NCI-H774 (cell line): Measurements from ENCODE around the gene UBC.

Source experiments
- DNase-seq: peaks from one replicate; lab custom pipeline; 2025; lab: John Stamatoyannopoulos, UW

UBC gene

DNA sequence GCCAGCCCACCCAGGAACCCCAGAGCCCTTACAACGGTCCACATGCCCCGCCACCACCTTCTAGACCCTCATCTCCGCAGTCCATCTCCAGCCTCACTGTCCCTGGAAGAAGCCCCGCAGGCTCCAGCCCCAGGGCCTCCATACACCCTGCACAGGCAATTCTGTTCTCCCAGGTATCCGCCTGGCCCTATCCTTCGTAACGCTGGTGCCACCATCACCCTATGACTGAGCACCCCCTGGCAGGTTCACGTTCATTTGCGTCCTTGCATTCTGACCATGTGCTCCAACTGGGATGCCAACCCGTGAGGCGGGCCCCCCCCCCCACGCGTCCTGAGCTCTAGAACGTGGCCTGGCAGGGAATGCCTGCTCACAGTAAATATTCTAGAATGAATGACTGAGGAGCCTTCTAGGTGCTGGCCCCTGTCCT, 50.1 kb downstream of the UBC start:
- no peak for DNase-seq

DNA sequence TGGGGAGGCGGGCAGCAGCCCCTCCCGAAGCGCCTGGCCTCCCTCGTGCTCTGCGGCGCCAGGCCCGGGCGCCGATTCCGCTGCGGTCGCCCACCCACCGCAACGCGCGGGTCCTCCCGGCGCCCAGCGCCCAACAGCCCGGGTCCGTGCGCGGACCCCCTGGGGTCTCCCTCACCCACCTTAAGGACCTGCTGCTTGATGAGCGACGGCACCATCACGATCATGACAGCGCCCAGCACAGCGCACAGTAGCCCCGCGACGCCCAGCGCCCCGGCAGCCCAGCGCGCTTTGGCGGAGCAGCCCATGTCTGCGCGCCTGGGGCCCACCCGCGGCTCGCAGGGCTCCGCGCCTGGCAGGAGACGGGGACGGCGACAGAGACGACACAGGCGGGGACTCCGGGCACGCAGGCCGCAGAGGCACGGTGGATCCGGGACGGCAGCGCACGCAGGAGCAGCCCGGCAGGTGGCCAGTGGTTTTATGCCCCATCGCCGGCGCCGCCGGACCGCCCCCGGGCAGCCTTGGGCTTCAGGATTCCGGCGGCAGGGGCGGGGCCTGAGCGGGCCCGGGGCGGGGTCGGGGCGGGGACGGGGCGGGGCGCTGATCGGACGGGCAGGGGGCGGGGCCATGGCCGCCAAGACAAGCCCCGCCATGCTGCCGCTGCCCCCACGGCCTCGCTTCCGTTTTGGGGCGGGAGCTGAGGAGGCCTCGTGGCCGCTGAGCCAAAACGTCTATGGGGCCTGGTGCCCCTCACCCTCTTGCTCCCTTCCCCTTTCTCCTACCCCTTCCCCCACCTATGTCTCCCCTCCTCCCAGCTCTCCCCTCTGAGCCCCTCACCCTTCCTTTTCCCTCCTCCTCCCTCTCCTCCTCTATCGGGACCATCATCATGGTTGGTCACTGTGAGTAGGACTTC, 50.8 kb downstream of the UBC start, which contains the start of gene SCARB1:
Gene SCARB1, minus strand, starts transcription at position 449 of the 910 bp plus-strand sequence. Its CDS starts 144 bp downstream, at position 305.
- DNase-seq = peak; percentile 74

DNA sequence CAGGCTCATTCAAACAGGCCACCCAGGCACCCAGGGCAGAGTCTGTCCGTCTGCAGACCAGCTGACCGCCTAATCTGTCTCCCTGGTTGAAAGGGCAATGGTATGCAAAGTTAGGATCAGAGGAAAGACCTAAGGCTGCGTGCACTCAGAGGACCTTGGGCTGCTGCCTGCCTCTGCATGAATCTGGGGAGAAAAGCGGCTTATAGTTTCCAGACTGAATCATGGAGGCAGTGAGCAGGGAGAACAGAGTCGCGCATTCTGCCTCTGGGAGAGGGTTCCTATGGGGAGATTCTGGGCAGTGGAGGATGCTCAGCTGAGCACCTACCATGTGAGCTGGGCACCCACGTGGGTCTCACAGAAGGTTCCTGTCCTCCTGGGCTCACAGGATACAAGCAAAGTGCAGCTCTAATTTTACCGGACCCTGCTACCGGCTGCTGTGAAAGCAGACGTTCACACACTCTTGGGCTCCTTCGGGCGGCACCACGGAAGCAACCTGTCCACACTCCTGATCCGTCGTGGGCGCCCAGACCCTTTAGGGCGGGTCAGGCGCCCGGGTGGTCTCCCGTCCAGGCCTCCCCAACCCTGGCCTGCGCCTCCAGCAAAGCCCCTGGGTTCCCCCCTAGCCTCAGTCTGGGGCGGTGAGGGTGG, 51.6 kb downstream of the UBC start:
- DNase-seq = no peak

DNA sequence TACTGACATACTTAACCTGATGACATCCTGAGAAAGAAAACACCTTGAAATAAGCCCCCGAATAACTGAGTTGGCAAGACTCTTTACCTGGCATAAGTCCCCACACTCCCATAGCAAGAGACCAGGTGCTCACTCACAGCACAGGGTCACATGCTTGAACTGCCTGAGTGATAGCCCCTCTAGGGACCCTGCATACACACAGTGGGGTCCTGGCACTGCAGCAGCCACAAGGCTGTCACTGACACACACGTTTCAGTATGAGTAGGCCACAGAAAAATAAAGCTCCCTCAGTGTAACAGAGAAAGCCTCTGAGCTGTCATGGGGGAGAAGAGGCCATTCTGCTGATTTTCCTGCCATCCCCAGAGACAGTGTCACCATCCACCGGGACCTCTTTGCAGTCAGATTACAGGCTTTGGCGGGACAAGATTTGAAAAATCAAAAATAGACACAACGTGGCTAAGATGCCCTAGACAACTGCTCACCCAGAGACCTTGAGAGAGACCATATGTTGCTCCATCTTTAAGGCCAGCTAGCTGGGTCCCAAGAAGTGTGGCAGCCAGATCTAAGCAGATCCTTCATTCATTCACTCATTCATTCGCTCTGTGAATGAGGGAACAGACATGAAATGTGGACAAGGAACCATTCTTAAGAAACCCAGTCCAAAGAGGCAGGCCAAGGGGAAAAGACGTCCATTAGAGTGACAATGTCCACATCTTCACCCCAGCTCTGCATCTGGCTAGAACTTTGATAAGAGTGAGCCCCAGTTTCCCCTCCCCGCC, 52.4 kb downstream of the UBC start:
- DNase-seq = no peak
